Heart right ventricle (tissue), 16 donors: ENCODE results near the gene EDAR. TPM values are rescaled to one million over a fixed set of nuclear protein-coding genes. Genes with fewer than 3 reads are reported as not detected.
A peak's percentile ranks its signal among the peaks of the same experiment; 100 is the strongest.

ENCODE experiments used
- ATAC-seq, 8 donors: fragments of 200-7000 bp; cut with Tn5 transposase; one replicate each; pipeline ENCODE4 v1.9.1; 2020; ENCODE audit warnings: mild to moderate bottlenecking in 8 of 8, moderate library complexity in 8 of 8, moderate number of reproducible peaks in 1 of 8
- DNase-seq, 2 donors: peaks; one replicate each; pipeline ENCODE4 v3.0.0-alpha.2; 2020
- H3K27ac ChIP-seq, 10 donors: fragments of 200-600 bp; sonication (generic) in 2 of 10; one replicate each; pipeline versions ENCODE4 v1.5.0 to v1.8.0; 2020 to 2022; ENCODE audit warnings: mild to moderate bottlenecking in 3 of 10
- H3K27me3 ChIP-seq, 7 donors: fragments of 200-600 bp; one replicate each; pipeline ENCODE4 v1.8.0; 2021 to 2022; ENCODE audit warnings: mild to moderate bottlenecking in 2 of 7
- H3K36me3 ChIP-seq, 9 donors: fragments of 200-600 bp; sonication (generic) in 1 of 9; one replicate each; pipeline versions ENCODE4 v1.5.0 to v1.8.0; 2020 to 2022; ENCODE audit warnings: mild to moderate bottlenecking in 2 of 9
- H3K4me1 ChIP-seq, 9 donors: fragments of 200-600 bp; sonication (generic) in 1 of 9; one replicate each; pipeline versions ENCODE4 v1.5.0 to v1.8.0; 2020 to 2022; ENCODE audit warnings: mild to moderate bottlenecking in 4 of 9
- H3K4me3 ChIP-seq, 10 donors: fragments of 200-600 bp; sonication (generic) in 2 of 10; one replicate each; pipeline versions ENCODE4 v1.5.0 to v1.8.0; 2020 to 2022; ENCODE audit warnings: mild to moderate bottlenecking in 7 of 10, moderate library complexity in 2 of 10
- H3K9me3 ChIP-seq, 11 donors: fragments of 200-600 bp in 10 of 11; sonication (generic) in 2 of 11; one replicate each; pipeline versions ENCODE4 v1.5.0 to v1.8.0; 2013 to 2022; ENCODE audit warnings: mild to moderate bottlenecking in 2 of 11, control low read depth in 1 of 11, moderate library complexity in 1 of 11
- WGBS, 2 donors: extraction: QIAGEN DNeasy Blood & Tissue Kit; methylation state at CpG; one replicate each; pipeline ENCODE4 v1.1.7; 2013; ENCODE audit warnings: inconsistent platforms in 1 of 2; 5-methylcytosine and 5-hydroxymethylcytosine counted together
- intact Hi-C, 10 donors: fragments of 100-400 bp; cut with DNase I; formaldehyde crosslinking; loops; one replicate each; pipeline versions ENCODE4 v1.11.1 to v1.14.2; 2022
- polyA plus RNA-seq, 2 donors: library from polyadenylated mRNA; stranded (reverse); fragments of 200-250 nt; gene quantifications; one replicate each; pipeline ENCODE4 v1.2.3, GENCODE V29; 2013
- total RNA-seq, 10 donors: library from RNA; stranded (reverse); fragmentation: NEBNext Ultra II Directional in 3 of 10; extraction: Animal tissue kit (Norgen Biotek cat#: 25700) in 3 of 10; gene quantifications; one replicate each; pipeline versions ENCODE4 v1.2.1 to v1.2.4, GENCODE V29; 2021 to 2023
- TF ChIP-seq, protein P1 (sequence below), 9 donors: fragments of 200-600 bp; sonication (generic) in 2 of 9; IDR thresholded peaks; one replicate each; pipeline versions ENCODE4 v1.5.0 to v1.8.0; 2021 to 2022; ENCODE audit warnings: antibody characterized with exemption in 9 of 9, mild to moderate bottlenecking in 5 of 9, moderate library complexity in 1 of 9
- donor health status: Arrhythmogenic right ventricular cardiomyopathy.
- donor health status: ischemic (EF 13 %, LVEDD 7.1; RV severe dilation, severe dysfunction).
- donor health status: healthy with polysubstance abuse.
- donor health status: DM: no; HTN: yes; CAD: no.
- donor health status: DM: no; HTN: no; CAD: no.
- donor health status: ischemic (EF 25% LVEDD 6.9; RV normal size, moderate dysfunction).
- donor health status: ischemic (EF 25% LVEDD 5.7; RV mildly dilated, moderate dysfunction).
- donor health status: healthy.
- donor health status: DM: yes; HTN: yes; CAD: no.
- donor health status: Ischemic cardiomyopathy.
- donor health status: ischemic (EF 35%, LVEDD 5.7; RV mildly dilated, moderate dysfunction).
- donor health status: nonischemic (EF 11% LVEDD 7.7; RV severe dilation, severe dysfunction).
- donor health status: DM: yes; HTN: yes; CAD: no.
- donor health status: PGD.
- donor health status: ischemic (EF 29% LVEDD 5.4; RV normal size, mild dysfunction).
- donor health status: nonischemic (EF 23%, LVEDD 6.1; RV moderate dilation, normal function).

EDAR gene
- total and polyA plus RNA-seq, 12 donors: 0.07 to 0.34 TPM; not detected in 10

DNA sequence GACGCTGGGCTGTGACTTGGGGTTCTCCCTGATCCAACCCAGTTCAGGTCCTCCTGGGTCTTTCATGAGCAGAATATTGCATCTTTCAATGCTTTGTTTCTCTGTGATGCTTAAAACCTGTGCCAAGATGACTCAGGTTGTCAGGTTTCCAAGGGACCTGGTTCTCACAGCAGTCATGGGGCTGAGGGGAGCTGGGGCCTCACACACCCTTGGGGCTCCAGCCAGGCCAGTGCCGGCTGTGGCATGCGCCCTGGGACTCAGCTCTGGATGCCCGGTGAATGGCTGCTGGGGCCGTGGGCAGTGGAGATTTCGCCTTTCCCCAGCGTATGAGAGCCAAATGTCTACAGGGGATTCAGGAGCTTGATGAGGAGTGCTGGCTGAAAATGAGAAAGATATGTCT is 29.6 kb downstream of the EDAR start:
- H3K4me1 ChIP-seq: peaks cover 0 to 20% (median 0%) of the 10 kb centered on the region in 9 donors
- DNase-seq (no peak), ATAC-seq (peak in 6 of 8 donors; percentile 36 to 56 (median 49))
- H3K9me3 ChIP-seq: no peaks in the 10 kb centered on the region
- TF ChIP-seq, protein P1, sequence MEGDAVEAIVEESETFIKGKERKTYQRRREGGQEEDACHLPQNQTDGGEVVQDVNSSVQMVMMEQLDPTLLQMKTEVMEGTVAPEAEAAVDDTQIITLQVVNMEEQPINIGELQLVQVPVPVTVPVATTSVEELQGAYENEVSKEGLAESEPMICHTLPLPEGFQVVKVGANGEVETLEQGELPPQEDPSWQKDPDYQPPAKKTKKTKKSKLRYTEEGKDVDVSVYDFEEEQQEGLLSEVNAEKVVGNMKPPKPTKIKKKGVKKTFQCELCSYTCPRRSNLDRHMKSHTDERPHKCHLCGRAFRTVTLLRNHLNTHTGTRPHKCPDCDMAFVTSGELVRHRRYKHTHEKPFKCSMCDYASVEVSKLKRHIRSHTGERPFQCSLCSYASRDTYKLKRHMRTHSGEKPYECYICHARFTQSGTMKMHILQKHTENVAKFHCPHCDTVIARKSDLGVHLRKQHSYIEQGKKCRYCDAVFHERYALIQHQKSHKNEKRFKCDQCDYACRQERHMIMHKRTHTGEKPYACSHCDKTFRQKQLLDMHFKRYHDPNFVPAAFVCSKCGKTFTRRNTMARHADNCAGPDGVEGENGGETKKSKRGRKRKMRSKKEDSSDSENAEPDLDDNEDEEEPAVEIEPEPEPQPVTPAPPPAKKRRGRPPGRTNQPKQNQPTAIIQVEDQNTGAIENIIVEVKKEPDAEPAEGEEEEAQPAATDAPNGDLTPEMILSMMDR (IDR thresholded peaks at IDR 0.05): no peak
- no peaks in the 10 kb centered on the region for H3K36me3 ChIP-seq
- 74 to 86% methylated on average over 7 of the region's 7 CpGs for WGBS, 2 donors
- no peak overlapping the region for H3K4me3 ChIP-seq
- H3K27ac ChIP-seq: no peak overlapping the region
- H3K27me3 ChIP-seq: no peaks in the 10 kb centered on the region
- intact Hi-C loops: no loop called here

DNA sequence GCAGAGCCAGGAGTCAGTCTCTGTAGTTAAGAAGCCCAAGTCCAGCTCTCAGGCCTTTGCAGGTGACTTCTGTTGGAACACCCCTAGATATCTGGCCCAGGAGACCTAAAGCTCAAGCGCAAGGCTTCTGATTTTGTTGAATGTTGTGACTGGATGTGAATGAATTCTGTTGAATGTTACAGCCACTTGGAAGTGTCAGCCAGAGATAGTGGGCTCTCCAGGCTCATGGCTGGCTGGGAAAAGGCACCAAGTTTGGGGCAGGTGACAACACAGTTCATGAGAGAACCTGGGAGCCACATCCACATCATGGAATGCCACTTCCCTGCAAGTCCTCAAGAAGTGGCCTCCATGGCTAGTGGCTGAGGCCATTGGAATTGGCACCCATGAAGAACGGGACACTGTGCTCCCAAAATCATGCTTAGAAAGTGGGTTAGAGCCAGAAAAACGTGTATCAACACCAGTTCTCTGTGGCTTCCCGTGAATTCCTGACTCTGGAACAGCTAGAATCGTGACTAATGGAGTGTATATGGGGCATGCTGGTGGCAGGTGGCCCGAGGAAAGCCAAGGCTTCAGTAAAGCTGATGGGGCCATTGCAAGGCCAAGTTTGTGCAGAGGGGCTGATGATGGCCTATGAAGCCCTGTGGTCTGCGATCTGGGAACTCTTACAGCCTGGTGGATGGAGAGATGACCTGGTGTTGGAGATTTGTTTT is 30.2 kb downstream of the EDAR start:
- no peaks in the 10 kb centered on the region for H3K9me3 ChIP-seq
- no peak overlapping the region for H3K27ac ChIP-seq
- DNase-seq (peak in 1 of 2 donors; percentile 36), ATAC-seq (peak; percentile 63 to 88 (median 78))
- TF ChIP-seq, protein P1 (IDR thresholded peaks at IDR 0.05): no peak
- no peaks in the 10 kb centered on the region for H3K36me3 ChIP-seq
- H3K4me1 ChIP-seq: peaks cover 0 to 20% (median 0%) of the 10 kb centered on the region in 9 donors
- H3K4me3 ChIP-seq: no peak overlapping the region
- intact Hi-C loops: loop anchor here in 1 of 10 donors (1.0 kb wide), 1 partner anchor 13 kb away; no protein-coding TSS in a partner anchor
- H3K27me3 ChIP-seq: no peaks in the 10 kb centered on the region
- WGBS, 2 donors: 54 to 72% methylated on average over 7 of the region's 7 CpGs

GRCh38 chr2:108958002-108958401 is 31.0 kb downstream of the EDAR start:
- no peaks in the 10 kb centered on the region for H3K36me3 ChIP-seq
- peaks cover 0 to 20% (median 0%) of the 10 kb centered on the region in 9 donors for H3K4me1 ChIP-seq
- ATAC-seq (no peak), DNase-seq (no peak)
- no peak overlapping the region for H3K4me3 ChIP-seq
- intact Hi-C loops: loop anchor here in 1 of 10 donors (1.0 kb wide), 1 partner anchor 13 kb away; no protein-coding TSS in a partner anchor
- no peaks in the 10 kb centered on the region for H3K27me3 ChIP-seq
- peaks cover 0 to 4% (median 0%) of the 10 kb centered on the region in 11 donors for H3K9me3 ChIP-seq
- 61 to 62% methylated on average over 8 of the region's 8 CpGs for WGBS, 2 donors
- H3K27ac ChIP-seq: no peak overlapping the region
- TF ChIP-seq, protein P1 (IDR thresholded peaks at IDR 0.05): no peak

GRCh38 chr2:108956375-108956774 is 32.6 kb downstream of the EDAR start:
- WGBS, 2 donors: 67 to 76% methylated on average over 2 of the region's 2 CpGs
- peaks cover 0 to 20% (median 0%) of the 10 kb centered on the region in 9 donors for H3K4me1 ChIP-seq
- H3K27me3 ChIP-seq: no peaks in the 10 kb centered on the region
- no peaks in the 10 kb centered on the region for H3K36me3 ChIP-seq
- ATAC-seq (no peak), DNase-seq (no peak)
- H3K27ac ChIP-seq: no peak overlapping the region
- intact Hi-C loops: no loop called here
- H3K9me3 ChIP-seq: peaks cover 0 to 20% (median 8%) of the 10 kb centered on the region in 11 donors
- H3K4me3 ChIP-seq: no peak overlapping the region
- TF ChIP-seq, protein P1 (IDR thresholded peaks at IDR 0.05): no peak
